Mucosa of gallbladder (tissue), 1 donor: ENCODE data around the gene NOTCH4. TPM values are rescaled to one million over a fixed set of nuclear protein-coding genes. Genes with fewer than 3 reads are reported as not detected.
"Not testable (repeated sequence)": the region's sequence is repeated elsewhere in the genome, so short reads cannot be mapped to it uniquely, and the experiment has no call there.

Source experiments
- DNase-seq: peaks from one replicate; pipeline ENCODE4 v3.0.0-alpha.2; 2020; ENCODE audit warnings: low spot score
- total RNA-seq: library from RNA; stranded (reverse); gene quantifications from one replicate; pipeline ENCODE4 v1.2.1, GENCODE V29; 2021
- donor health status: DM: no; HTN: no; CAD: no.

Gene NOTCH4
- total RNA-seq, 1 donor from 2014 or later: 14.9 TPM

DNA sequence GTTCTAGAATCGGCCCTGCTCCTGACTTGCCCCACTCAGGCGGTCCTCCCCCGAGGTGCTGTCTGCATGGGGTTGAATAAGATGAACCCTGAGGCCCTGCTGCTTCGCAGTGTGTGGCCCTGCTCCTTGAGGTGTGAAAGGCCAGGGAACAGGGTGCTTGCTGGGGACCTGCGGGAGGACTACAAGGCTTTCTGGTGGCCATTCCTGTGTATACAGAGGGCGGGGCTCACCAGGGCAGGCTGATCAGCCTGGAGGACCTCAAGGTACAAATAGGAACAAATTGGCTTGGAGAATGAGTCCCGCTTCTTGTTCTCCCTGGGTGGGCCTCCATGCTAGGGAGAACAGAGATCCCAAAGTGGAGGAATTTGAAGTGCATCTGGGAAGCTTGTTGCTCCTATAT, 5.7 kb downstream of the NOTCH4 start:
- DNase-seq: no peak

DNA sequence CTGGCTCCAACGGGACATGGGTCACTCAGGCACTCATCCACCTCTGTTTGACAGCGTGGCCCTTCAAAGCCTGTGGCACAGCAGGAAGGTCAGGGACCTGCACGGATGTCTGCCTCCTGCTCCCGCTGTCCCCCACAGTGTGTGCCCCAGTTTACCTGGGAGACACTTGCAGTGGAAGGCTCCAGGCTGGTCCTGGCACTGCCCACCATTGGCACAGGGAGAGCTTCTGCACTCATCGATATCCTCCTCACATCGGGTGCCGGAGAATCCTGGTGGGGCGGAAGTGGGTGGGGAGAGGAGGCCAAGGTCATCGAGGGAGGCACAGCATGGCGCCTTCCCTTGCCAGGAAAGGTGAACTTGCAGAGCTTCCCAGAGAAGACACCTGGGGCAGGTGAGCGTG, 6.9 kb downstream of the NOTCH4 start:
- DNase-seq: no peak

DNA sequence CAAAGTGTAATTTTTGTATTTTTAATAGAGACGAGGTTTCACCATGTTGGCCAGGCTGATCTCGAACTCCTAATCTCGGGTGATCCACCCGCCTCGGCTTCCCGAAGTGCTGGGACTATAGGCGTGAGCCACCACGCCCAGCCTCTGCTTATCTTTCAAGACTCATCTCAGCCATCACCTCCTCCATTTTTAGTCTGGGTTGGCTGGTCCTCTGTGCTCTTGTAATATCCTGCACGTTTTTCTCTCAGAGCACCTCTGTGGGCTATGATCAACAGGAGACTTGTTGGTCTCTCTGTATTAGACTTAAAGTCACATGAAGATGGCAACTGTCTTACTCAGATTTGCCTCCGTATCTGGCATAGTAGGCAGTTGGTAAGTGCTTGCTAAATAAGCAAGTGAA, 7.6 kb downstream of the NOTCH4 start:
- no peak for DNase-seq

DNA sequence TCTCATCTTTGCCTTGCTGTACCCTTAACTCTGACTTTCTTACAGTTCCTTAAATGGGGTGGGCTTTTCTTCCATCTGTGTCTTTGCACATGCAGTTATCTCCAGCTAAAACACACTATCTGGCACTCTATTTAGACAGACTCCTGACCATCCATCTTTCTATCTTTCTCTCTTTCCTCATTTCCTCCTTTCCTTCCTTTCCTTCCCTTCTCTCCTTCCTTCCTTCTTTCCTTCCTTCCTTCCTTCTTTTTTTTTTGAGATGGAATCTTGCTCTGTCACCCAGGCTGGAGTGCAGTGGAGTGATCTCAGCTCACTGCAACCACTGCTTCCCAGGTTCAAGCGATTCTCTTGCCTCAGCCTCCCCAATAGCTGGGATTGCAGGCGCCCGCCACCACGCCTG, 8.2 kb downstream of the NOTCH4 start:
- DNase-seq: no peak

DNA sequence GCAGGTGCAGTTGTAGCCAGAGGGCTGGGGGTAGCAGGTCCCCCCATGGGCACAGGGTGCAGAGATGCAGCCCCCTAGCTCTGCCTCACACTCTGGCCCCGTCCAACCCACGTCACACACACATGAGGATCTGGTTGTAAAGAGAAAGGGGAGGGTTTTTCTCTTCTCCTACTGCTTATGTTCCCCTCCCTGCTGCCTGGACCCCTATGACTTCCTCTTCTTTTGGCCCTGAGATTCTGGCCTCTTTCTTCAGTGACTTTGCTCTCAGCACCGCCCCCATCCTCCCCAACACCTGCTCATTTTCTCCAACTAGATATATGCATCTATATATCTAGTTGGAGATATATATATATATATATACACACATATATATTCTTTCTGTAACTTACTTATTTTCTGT, 9.7 kb downstream of the NOTCH4 start:
- no peak for DNase-seq

DNA sequence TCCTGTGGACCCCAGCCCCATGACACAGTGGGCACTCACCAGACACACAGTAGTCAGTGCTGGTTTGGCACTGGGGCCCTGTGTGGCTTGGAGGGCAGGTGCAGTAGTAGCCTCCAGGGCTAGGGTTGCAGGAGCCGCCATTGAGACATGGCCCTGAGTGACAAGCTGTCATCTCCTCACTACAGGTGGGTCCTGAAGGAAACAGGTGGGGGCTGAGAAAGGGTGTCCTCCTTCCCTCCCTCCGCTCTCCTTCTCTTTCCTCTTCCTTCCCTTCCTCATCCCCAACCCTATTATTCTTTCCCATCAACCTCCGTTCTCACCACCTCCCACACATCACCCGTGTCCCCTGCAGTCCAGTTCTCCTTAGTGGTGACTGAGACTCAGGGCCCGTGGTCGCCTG, 10.2 kb downstream of the NOTCH4 start:
- DNase-seq: no peak

DNA sequence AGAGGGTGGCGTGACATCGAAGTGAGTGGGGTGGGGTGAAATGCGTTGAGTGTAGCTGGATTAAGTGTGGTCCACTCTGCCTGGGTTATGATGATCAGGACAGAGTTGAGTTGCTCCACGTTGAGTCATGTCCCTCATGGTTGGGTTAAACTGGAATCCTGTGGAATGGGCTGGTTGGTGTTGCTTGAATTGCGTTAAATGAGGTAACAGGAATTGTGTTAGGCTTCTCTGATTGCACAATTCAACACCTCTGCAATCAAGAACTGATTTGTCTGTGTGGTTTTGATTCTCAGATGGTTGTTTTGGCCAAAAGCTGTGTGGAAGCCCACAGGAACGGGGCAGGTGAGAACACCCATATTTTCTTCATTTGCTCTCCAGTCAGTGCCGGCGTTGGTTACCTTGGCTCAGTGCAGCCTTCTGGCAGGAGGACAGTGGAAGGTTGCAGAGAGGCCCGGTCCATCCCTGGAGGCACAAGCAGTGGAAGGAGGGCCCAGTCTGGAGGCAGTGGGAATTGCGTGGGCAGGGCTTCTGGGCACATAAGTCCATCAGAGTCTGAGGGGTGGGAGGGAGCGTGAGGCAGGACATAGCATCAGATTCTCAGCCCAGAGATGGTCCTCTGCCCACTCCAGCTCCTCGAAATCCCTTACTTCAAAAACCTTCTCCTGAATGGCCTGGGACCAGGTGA, 11.6 kb downstream of the NOTCH4 start:
- DNase-seq: no peak

DNA sequence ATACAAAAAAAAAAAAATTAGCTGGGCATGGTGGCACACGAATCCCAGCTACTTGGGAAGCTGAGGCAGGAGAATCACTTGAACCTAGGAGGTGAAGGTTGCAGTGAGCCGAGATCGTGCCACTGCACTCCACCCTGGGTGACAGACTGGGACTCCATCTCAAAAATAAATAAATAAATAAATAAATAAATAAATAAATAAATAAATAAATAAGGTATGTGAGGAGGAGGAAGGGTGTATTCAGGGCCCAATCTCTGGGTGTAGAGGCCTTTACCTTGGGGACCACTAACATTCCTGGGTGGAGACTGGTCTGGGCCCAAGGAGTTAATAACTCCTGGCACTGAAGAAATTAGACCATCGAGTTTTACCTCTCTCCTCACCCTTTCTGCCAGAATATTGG, 12.4 kb downstream of the NOTCH4 start:
- DNase-seq: not testable (repeated sequence)

DNA sequence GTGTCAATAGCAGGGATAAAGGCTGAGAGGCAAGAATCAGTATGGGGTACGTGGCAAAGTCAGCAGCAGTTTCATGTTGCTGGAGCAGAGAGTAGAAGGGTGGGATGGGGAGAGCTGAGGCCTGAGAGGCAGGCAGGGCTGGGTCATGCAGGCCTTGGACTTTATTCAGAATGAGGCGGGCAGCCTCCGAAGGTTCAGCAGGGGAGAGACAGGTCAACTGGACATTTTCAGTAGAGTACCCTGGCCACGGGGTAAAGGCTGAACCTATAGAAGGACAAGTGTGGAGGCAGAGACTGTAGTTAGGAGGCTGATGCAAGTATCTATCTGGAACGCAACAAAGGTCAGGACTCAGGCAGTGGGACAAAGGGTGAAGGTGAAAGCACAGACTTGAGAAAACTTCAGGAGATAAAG, 13.7 kb downstream of the NOTCH4 start:
- DNase-seq: no peak

DNA sequence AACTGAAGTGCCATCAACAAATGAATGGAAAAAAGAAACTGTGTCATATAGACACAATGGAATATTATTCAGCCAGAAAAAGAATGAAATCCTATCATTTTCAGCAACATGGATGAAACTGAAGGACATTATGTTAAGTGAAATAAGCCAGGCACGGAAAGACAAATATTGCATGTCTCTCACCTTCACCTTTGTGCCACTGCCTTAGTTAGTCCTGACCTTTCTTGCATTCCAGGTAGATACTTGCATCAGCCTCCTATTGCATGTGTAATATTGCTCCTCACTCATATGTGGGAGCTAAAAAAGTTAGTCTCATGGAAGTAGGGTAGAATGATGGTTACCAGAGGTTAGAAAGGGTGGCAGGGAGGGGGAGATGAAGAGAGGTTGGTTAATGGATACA, 14.9 kb downstream of the NOTCH4 start:
- DNase-seq: no peak

DNA sequence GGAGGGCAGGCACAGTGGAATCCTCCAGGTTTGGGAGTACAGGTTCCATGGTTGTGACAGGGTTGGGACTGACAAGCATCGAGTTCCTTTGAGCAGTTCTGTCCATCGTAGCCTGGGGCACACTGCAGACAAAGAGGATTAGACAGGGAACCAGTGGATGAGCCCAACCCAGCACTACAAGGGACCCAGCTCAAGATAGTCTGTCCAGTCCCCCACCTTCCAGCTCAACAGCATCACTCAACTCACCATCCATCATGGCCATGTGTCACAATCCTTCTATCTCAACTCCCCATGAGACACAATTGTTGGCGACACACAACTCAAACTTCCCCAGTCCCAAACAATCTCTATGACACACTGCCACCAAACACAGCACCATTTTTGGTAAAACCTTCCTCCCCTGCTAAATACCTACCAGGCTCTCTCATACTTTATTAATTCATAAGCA, 19.6 kb downstream of the NOTCH4 start:
- no peak for DNase-seq

DNA sequence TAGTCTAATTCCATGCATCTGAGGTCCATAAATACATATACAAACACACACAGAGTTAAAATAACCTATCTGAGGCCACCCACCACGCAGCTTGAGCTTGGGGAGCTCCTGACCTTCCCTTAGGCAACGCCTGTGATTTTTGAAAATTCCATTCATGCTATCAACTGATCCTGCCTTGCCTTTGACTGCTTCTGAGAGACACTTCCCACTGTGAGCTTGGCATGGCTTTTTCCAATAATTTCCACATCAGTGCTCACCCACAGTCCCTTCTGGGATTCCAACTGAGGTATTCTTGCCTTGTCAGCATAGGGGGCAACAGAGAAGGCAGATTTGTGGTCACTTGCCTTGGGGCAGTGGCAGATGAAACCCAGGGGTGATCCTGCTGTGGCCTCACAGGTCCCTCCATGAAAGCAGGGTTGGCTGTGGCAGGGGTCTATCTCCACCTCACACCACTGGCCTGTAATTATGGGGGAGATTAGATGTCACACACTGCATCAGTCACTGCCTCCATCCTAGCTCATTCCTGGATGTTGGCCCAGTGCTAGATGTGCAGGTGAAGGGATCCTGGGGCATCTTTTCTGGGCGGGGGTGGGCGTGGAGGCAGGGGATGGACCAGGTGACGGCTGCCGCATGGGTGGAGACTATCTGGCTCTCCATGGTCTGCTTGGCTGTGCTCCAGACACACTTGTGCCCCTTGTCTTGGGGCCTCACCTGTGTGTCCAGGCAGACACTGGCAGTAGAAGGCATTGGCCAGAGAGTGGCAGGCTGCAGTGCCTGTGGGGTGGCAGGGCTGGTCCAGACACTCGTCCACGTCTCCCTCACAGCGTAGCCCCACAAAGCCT, 20.2 kb downstream of the NOTCH4 start:
- DNase-seq: no peak

DNA sequence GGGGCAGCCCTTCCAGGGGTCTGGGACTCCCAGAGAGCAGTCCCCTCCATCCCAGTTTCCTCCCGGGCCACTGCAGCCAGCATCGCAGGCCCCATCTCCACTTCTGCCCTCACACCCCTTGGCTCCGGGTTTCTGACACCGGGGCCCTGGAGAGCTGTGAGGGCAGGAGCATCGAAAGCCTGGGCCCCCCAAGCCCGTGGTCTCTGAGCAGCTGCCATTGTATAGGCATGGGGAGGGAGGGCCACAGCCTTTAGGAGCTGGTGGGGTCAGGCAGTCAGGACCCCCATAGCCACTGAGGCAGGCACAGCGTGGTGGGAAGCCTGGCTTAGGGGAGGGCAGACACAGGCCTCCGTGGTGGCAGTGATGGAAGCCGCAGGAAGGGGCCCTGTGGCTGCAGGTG, 21.7 kb downstream of the NOTCH4 start:
- no peak for DNase-seq

DNA sequence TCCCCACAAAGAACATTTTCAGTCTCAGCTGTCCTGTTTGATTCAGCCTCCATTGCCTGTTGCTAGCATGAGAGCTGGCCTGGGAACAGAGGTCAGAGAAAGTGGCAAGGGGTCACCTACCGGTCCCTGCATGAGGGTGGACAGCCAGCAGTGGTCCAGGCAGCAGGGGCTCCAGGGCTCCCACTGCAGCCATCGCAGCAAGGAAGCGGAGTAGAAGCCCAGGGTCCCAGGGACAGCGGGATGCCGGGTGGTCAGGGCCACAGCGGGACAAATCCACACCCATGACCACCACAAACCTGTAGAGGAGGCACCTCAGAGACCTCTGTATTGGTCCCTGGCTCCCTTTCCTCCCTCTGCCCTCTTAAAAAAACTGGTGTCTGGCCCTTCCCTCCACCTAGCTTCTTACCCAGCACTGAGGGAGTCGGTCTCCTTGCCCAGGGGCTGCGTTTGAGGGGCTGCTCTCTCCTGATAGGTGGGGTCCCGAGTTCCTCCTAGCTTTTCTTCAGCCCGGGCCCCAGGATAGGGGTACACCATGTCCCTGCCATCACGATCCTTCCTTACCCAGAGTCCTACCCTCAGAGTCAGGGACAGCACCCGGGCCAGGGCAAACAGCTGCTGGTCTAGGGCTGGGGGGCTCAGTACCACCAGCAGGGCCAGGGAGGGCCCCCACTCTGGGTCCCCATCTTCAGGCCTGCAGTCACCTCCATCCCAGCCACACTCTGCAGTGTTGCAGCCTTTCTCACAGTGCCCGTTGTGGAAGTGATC, 23.0 kb downstream of the NOTCH4 start:
- DNase-seq: no peak

DNA sequence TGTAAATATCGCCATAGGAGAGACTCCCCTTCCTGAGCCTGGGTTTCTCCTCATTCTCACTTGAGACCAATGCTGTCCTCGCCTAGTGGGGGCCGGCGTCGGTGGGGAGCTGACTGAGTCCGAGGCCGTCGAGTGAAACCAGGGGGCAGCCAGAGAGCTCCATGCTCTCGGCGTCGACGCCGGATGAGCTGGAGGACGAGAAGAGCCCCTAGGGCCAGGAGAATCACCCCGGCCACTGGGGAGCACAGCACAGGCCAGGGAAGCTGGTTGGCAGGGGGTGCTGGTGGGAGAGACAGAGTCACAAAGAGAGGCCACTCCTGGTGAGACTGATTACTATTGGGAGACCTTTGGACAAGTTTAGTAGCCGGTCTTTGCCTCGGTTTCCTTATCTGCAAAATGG, 25.0 kb downstream of the NOTCH4 start:
- no peak for DNase-seq

DNA sequence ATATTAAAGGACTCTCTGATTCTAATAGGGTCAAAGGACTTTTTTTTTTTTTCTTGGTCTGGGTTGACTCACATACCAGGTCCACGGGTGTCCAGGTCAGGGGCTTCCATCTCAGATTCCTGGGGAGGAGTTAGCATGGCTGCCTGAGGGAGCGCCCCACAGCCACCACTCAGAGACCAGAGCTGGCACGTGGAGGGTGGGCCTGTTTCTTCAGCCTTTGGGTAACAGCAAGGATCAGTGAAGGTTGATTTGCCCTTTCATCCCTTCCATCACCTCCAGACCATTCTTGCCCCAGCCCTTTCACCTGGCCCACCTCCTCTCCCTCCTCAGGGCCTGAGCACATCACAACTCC, 25.5 kb downstream of the NOTCH4 start:
- DNase-seq: no peak

DNA sequence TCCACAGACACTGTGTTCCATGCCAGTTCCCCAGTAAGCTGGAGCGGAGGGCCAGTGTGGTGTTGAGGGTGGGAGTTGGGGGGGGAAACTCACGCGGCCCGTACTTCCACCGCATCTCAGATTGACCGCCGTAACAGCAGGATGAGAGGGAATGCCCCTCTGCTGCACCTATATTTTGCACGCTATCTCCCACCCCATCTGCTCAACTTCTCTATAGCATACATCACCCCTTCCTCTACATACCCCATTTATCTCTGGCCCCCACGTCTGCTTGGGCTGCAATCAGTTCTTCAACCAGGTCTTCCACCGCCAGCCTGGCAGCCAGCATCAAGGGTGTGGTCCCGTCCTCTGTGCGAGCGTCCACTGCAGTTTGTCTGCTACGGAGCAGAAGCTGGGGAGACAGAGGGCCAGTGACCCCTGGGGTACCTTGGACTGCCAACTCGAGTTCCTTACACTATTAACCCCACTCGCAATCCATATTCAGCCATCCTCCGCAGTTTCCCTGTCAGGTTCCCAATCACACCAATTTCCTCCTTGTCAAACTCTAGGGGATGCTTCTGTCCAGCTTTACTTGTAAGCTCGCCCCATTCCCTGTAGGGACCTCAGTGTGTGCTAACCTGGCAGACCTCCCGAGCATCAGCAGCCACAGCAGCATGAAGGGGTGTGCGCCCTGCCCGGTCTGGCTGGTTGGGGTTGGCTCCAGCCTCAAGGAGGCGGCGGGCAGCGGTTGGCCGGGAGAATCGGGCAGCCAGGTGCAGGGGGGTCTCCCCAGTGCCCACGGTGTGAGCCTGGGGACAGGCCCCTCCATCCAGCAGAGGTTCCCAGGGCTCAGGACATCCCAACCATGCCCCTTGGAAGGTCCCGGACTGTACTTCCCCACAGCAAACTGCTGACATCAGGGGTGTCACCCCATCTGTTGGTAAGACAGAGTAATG, 26.9 kb downstream of the NOTCH4 start:
- DNase-seq: no peak

DNA sequence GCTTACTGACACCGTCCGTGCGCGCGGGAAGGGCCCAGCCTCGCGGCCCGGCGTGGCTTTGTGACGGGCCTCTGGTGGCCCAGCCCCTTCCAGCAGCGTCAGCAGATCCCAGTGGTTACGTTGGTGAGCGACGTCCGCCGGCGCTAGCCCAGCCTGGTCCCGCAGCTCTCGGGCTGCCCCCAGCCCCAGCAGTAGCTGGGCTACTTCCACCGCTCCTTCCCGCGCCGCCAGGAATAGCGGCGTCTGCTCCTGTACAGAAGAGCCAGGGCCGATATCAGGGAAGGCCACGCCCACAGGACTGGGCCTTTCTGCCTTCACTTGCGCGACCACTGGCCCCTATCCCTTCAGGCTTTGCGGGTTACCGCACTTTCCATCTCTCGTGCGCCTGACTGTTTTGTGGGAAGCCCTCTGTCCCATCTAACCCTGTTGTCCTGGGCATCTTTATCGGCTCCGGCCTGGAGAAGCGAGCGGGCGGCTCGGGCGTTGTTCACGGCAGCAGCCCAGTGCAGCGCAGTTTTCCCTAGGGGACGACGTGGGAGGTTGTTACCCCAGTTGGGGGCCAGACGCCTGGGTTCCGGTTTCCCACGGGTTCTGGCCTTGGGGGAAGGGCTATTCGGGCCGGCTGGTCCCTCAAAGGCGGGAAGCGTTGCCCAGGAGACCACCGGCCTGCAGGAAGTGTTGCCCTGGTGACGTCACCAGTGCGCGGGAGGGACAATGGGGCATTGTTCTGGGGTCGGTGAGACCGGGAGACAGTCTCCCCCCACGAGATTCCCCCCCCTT, 27.8 kb downstream of the NOTCH4 start:
- peak; percentile 87 for DNase-seq

DNA sequence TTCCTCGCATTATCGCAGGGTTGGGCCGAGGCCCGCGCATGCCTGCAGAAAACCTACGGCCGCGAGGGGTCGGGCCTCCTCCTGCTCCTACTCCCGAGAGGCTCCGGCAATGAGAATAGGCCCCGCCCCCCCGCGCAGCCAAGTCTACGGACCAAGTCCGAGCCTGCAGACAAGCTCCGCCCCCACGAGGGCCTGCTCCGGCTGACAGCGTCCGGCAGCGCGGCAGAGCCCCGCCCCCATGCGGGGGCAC, 28.3 kb downstream of the NOTCH4 start:
- peak; percentile 100 for DNase-seq

DNA sequence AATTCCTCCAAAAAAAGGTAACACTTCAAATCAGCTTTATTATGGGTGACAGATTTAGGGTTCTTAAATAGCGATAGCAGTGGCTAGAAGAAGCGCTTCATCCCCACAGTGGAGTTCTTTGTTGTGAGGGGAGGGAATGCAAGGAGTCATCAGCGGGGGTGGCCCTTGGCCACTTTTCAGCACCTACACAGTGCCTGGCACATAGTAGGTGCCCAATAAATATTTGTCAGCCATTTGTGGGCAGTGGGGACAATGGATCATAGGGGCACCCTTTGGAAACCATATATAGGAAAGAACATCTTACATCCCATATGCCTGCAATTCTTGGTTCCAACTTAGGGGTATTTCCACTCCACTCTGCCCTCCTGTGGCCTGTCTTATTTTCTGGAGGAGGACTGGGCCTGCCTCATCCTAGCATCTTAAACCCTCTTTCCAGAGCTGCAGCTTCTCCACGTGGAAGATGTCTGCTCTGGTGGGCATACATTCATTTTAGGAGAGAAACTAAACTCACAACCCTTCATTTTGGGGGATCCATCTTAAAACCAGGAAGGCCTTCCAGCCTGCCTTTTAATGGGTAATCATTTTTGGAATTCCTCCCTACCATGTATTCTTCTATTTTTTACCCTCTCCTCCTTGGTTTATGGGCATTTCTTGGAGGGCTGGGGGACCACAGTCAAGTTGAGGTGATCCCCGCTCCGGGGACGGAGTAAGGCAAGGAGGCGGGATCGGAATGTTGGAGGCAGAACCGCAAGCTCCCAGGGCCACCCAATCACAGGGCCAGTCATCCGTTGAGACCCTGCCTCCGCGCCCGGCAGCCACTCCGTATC, 28.8 kb downstream of the NOTCH4 start:
- DNase-seq: no peak
